HG03342 (cell line): Measurements from ENCODE around the gene PPCDC.

Experiments
- ATAC-seq: cut with Tn5 transposase; IDR thresholded peaks from one replicate; pipeline ENCODE4 v1.9.1; 2021; ENCODE audit warnings: mild to moderate bottlenecking, moderate library complexity; ENCODE audit not compliant: unreplicated experiment

PPCDC gene

GRCh38 chr15:75043509-75044257 is 20.3 kb downstream of the PPCDC start:
- ATAC-seq = peak; percentile 29

- no peak for ATAC-seq
Measured at GRCh38 chr15:75044258-75044878, 21.0 kb downstream of the PPCDC start.

GRCh38 chr15:75045332-75046015 is 22.1 kb downstream of the PPCDC start:
- no peak for ATAC-seq

- ATAC-seq = no peak
Measured at GRCh38 chr15:75048394-75048793, 25.0 kb downstream of the PPCDC start.

DNA sequence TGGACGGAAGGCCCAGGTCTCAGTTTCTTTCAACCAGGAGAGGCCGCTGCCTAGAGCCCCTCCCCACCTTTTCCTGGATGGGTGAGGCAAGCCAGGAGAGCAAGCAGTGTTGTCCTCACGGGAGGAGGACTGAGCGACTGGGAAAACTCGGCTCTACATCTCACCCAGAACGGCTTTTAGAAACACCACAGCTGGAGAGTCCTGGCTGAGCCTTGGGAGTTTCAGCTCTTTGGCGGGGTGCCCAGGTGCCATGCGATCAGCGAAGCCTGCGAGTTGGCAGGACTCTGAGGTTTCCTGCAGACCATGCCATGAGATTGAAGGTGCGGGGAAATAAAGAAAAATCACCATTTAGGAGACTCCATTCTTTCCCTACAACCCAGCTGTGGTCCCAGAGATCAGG is 26.0 kb downstream of the PPCDC start:
- no peak for ATAC-seq

DNA sequence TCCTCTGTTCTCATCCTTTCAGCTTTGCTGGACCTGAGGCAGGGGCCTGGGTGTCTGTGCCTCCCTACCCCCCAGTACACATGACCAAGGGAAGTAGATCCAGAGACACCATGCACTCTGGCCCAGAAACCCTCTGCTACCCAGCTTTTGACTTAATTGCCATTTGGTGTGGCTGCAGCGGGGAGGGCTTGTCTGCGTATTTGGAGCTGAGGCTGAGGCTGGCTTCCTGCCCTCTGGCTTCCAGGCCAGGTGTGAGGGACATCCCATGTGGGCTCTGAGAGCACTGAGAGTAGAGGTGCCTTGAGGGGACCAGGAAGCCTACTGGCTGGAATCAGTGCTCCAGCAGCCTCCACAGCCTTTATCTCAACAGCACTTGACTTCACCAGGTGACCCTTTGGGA is 26.9 kb downstream of the PPCDC start:
- ATAC-seq = no peak

GRCh38 chr15:75051191-75051608 is 27.8 kb downstream of the PPCDC start:
- no peak for ATAC-seq

DNA sequence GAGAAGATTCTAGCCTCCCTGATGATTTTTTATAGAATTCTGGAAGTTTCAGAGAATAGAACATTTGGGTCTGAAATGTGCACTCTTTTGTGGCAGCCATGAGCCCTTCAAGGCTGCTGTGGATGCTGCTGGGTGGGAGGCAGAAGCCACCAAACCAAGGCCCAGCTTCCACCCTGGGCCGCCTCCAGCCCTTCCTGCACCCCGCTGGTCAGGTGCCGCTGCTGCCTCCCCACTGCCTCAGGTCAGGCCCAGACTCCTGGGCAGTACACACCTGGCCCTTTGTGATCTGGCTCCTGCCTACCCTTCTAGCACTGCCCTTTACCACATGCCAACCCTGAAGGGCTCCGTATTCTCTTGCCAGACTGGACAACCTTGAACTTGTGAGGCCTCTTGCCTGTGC is 28.3 kb downstream of the PPCDC start:
- no peak for ATAC-seq

DNA sequence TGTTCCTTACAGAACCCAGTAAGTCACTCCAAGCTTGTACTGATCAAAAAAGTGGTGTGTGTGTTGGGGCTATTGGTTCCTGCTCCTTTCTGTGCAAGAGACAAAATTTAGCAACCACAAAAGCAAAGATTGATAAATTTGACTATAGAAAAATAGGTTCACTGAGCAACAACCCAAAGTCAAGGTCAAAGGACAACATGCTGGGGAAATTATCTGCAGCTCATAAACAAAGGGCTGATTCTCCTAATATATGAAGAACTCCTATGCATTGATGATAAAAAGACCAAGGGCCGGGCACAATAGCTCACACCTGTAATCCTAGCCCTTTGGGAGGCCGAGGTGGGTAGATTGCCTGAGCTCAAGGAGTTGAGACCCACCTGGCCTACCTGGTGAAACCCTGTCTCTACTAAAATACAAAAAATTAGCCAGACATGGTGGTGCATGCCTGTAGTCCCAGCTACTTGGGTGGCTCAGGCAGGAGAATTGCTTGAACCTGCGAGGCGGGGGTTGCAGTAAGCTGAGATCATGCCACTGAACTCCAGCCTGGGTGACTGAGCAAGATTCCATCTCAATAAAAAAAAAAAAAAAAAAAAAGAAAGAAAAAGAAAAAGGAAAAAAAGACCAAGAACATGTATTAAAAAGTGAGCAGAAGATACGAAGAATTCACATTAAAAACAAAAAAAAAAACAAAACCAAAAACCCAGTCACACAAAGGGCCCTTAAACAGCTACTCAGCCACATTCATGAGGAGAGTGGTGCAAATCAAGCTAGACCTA is 29.8 kb downstream of the PPCDC start:
- ATAC-seq = no peak

DNA sequence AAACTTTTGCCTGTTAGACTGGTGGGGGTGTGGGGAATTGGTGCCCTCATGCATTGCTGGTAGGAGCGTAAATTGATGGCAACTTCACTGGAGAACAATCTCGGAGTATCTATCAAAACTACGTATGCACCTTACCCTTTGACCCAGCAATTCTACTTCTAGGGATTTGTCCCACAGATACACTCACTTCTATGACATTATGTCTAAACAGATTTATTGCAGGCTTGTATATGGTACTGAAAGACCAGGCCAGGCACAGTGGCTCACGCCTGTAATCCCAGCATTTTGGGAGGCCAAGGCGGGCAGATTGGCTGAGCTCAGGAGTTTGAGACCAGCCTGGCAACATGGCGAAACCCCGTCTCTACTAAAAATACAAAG is 30.3 kb downstream of the PPCDC start:
- no peak for ATAC-seq

DNA sequence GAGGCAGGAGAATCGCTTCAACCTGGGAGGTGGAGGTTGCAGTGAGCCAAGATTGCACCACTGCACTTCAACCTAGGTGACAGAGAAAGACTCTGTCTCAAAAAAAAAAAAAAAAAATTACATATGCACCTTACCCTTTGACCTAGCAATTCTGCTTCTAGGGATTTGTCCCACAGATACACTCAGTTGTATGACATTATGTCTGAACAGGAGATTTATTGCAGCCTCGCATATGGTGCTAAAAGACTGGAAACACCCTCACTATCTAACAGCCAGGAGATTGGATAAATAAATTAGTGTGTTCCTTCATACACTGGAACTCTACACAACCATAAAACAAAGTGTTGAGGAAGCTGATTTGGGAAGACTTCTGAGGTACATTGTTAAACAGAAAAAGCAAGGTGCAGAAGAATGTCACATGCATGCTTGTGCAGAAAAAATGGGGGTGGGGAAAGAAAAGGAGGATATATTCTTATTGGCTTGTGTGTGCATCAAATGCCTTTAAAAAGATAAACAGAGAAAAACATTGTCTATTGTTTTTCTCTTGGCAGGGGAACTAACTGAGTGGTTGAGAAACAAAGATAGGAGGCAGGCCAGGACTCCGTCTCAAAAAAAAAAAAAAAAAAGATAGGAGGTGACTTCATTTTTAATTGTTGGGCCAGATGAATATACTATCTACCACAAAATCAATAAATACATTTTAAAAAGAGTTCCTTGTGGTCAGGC is 30.9 kb downstream of the PPCDC start:
- ATAC-seq = no peak

- no peak for ATAC-seq
Measured at GRCh38 chr15:75056036-75056435, 32.6 kb downstream of the PPCDC start.

- ATAC-seq = no peak
Measured at GRCh38 chr15:75058127-75058905, 34.9 kb downstream of the PPCDC start.

DNA sequence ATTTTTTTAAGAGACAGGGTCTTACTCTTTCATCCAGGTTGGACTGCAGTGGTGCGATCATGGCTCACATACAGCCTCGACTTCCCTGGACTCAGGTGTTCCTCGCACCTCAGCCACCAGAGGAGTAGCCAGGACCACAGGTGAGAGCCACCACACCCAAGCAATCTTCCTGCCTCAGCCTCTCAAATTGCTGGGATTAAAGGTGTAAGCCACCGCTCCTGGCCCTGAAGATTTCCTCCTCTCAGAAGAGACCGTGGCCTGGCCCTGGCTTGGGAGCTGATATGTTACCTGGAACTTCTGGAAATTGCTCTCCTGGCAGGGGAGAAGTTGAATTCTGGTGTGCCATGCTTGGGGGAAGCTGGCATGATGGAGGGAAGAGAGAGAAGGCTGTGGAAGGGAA is 36.2 kb downstream of the PPCDC start:
- ATAC-seq = no peak

- ATAC-seq = peak; percentile 58
Measured at GRCh38 chr15:75061272-75061671, 37.9 kb downstream of the PPCDC start.

DNA sequence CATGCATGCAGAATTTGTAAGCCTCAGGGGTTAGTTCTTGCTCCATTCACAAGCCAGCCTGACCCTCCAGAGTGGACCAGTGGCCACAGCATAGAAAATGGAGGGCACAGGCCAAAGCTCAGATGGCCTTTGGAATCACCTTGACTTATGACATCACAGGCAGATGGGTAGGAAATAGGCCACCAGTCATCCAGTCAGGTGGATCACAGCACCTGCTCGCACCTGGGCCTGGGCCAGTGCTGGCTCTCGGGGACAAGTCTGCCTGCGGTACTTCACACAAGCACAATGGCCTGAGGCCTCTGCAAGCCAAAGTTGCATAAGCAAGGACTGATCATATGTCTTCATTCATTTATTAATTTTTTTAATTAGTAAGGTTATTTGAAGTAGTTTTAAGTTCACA is 39.3 kb downstream of the PPCDC start:
- ATAC-seq = no peak

DNA sequence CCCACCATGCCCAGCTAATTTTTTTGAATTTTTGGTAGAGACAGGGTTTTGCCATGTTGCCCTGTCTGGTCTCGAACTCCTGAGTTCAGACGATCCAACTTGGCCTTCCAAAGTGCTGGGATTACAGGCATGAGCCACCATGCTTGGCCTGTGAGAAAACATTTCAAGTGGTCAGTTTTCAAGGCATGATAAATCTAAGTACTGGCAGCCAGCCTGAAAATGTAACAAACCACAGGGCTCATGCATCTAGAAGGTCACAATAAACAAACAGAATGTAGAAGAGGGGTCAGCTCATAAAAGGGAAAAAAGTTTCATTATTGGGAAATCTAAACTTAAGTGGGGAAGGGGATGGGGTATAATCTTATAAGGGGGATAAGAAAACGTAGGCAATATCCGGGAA is 39.9 kb downstream of the PPCDC start:
- ATAC-seq = no peak

GRCh38 chr15:75063889-75064288 is 40.5 kb downstream of the PPCDC start:
- no peak for ATAC-seq

DNA sequence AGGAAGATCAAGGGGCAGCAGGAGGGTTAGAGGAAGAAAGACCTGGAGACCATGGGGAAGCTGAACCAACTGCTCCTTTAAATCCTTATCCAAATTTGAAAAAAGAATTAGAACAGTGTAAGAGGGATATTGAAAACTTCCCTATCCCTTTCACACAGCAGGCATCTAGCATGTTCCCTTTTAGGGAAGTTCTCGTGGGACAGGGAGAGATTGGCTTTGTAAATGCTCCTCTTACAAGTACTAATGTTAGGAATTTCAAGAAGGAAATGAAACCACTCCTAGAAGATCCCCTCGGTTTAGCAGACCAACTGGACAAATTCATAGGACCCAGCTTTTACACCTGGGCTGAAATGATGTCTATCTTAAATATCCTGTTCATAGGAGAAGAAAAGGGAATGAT is 41.5 kb downstream of the PPCDC start:
- ATAC-seq = no peak

GRCh38 chr15:75065467-75065850 is 42.1 kb downstream of the PPCDC start:
- ATAC-seq = no peak
